GM19395 (cell line): Measurements from ENCODE around the gene RAD51B.

Experiments used
- ATAC-seq: cut with Tn5 transposase; IDR thresholded peaks from one replicate; pipeline ENCODE4 v1.9.1; 2021; ENCODE audit warnings: mild to moderate bottlenecking, moderate library complexity; ENCODE audit not compliant: unreplicated experiment

The RAD51B gene

DNA sequence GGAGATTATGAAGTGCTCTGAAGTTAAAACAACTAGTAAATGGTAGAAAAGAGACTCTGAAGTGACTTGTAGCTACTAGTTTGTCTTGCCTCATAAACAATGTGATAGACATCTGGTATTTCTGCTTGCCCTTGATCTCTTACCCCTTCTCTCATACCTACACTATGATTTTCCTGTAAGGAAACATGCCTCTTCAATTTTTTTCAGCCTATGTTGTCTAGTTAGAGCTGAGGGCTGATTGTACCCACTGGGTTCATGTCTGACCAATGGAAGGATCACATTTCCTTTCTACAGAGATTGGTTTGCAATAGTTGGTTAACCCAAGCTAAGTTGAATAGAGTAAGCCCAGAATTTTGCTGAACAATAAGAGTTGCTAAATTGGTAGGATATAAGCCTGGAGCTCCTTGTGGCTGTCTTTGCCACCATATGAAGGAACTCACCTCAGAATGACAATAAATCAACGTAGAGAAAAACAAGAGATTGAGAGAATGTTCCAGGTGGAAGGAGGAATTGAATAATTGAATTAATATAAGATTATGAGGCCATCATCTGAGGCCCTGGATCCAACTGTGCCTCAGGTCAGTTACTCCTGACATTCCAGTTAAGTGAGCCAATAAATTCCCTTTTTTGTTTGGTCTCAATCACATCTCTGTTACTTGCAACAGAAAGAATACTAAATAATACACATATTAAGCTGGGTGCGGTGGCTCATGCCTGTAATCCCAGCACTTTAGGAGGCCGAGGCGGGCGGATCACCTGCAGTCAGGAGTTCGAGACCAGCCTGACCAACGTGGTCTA, 626.9 kb downstream of the RAD51B start:
- ATAC-seq: no peak

DNA sequence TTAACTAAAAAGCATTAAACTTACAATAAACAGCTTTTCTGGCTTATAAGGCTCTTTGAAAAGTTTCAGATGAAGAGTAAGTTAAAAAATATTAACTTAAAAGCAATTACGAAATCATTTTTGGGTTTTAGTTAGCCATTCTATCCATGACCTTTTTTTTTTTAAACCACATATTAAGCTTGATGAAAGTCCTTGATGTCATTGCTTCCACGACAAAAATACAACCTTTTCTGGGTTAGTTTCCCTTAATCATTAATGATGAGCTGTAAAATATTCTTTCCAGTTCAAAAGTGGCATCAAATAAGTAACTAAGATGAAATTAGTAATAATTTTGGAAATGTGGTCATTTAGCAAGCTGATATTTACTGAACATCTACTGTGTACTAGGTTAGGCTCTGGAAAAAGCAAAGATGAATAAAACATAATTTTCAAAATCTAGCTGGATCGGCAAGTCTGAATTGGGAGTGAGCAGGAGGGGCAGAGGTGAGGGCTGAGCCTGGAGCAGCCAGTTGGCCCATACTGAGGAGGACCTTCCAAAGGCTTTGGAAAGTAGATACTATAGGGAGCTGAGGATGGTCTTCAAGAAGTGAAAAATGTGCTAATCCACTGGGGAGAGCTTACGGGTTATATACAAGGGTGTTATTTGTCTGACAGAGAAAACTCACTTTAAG, 628.1 kb downstream of the RAD51B start:
- ATAC-seq: no peak

DNA sequence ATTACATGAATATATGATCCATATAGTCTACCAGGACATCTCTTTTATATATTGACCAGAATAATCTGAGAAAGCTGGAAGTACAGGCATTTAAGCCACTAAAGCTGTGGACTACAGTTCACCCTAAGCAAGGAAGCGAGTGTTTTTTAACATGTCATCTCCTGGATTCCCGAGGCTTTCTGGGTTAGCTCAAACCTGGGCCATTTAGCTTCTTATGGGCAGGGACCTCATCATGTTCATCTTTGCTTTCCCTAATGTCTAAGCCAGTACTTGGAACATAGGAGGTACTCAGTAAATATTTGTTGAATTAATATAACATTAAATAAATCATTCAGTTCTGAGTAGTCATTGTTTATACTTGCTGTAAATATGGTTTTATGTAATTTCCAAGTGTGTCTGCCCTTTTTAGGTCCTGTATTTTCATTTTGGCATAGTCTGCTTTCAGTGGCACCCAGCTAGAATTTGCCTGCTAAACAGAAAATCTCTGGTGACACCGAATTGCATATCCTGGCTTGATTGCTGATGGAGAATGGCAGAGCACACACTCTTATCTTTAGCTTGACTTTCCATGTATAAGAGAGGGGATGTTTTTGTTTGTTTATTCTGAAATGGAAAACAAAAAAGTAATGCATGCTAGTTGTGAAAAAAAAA, 628.8 kb downstream of the RAD51B start:
- no peak for ATAC-seq

DNA sequence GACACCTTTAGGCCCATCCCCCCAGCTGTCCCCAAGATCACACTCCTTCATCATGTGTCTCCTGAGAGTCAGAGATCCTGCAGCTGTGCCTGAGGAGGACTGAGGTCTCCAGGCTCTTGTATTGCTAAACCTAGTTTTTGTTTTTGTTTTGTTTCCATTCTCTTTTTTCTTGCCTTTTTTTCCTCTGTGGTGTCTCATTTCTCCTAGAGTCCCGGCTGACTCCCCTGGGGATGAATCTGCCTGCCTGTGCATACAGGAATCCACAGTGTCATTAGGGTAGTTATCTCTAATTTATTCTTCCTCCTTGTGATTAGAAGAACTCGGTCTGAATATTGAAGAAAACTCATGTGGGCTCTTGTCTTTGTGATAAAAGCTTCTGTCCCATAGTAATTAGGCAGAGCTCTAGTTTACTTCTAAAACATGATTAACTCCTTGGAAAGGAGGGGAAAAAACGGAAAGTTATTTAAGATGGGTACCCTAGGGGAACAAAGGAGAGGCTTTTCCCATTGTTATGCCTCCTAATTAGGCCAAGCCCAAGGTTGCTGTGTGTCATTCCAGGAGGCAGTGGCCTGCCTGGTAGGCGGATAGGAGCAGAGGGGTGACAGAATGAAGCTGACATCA, 630.1 kb downstream of the RAD51B start:
- ATAC-seq: no peak

DNA sequence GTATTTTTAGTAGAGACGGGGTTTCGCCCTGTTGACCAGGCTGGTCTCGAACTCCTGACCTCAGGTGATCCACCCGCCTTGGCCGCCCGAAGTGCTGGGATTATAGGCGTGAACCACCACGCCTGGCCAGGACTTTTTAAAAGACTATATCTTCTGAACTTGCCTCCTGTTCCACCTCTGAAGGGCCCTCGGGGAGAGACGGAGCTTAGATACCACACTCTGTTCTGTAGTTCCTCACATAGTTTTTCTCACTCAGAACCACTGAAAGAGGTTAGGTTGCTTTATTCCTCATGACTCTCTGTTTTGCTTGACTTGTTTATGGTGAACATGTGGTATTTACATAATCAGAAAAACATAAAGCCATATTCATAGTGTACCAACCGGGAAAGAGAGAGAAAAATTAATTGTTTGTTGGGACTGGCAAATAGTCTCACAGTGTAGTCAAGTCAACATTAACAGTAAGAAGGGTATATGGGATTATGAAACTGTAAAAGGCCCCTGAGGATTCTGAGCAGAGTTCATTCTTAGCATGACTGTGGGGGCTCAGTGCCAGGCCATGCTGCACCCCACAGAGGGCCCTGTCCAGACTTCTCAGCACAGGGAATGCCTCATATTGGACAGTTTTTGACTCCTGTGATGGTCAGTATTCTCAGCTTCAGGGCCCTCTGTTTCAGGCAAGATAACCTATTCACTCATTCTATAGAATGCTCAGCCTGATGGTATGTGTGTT, 631.0 kb downstream of the RAD51B start:
- no peak for ATAC-seq

DNA sequence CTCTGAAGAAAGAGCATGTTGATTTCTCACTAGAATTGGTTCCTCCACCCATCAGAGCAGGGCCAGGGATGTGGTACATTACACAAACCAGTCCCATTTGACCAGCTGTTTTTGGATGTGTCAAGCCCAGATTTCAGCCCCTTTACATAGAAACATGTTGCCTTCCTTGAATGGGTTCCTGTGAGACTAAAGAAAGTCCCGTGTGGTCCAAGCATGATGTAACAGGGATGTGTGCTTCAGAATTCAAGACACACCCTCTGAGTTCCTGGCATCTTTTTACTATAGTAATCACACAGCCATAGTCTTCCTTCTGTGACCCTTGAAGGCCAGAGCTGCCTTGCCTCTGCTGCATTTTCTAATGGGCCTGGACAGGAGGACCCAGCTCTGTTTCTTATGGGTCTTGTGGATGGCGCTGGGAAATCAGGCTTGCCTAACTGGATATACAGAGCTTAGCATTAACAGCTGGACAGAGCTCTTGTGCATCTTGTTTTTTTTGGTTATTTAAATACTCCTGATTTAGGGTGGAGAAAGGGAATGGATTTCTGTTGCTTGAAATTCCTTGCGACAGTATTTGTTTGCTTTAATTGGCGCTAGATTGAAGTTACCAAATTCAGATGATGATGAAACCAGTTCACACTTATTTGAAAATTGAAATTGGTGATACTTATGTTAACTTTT, 632.3 kb downstream of the RAD51B start:
- no peak for ATAC-seq

DNA sequence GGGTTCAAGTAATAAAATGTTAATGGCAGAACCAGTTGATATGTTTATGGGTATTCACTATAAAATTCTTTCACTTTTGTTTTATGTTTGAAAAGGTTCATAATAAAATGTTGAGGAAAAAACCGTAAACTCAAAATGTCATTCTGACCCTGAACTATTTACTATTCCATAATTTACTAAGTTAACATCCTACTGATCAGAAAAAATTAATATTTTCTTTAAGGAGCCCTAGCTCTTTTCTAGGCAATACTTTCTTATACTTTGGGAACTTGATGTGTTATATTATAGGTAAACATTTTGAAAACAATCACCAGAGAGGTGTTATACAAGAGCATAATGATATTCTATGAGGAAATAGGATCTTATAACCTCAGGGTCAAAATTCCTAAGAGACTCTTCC, 638.7 kb downstream of the RAD51B start:
- no peak for ATAC-seq

DNA sequence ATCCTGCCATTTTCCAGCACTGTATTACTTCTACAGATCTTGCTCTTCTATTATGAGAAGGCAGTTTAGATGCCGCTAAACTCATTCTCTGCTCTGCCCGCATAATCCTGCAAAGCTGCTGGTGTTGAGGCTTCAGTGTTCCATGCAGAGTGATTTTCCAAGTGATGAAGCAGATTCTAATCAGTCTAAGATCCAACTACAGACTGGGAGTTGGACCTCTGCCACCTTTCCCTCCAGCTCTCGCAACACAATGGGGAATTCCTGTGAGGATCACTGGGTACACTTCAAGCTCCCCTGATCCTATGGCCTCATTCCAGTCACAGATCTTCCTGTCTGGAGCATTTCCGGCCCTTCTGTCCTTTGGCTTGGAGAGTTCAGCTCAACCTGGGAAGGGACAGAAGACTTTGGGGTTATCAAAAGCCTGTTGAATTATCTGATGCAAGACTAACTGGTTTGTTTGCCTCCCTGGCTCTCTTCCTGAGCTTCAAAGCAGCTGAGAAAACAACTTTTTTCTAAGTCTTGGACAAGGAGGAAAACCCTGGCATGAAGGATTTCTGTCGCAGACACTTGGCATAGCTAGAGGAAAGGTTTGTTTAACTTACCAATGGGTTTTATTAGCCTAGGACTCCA, 639.4 kb downstream of the RAD51B start:
- no peak for ATAC-seq

DNA sequence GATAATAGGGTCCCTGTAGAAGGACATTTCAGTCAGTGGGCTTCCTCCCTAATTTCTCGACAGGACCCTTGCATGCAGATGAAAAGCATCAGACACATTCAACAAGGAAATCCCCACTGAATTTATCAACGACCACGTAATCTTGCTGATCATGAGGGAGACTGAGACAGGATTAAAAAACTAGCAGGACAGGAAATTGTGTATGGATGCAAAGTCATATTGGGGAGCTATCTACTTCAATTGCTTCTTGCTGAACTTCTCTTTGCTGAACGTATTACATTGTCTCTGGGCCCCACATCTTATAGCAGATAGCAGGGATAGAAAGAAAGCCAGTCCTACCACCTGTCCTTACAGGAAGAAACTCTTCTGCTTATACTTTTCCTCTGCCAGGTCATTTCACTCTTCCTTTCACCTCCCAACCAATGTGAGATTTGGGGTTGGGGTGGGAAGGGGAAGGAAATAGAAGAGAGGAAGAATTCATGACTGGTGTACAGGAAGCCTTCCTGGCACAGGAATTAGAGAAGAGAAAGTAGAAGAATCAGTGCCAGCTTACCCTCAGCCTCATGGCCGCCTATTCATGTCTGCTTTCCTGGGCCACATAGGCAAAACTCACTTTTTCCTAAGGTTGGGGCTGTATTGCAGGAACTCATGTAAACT, 640.0 kb downstream of the RAD51B start:
- ATAC-seq: no peak

DNA sequence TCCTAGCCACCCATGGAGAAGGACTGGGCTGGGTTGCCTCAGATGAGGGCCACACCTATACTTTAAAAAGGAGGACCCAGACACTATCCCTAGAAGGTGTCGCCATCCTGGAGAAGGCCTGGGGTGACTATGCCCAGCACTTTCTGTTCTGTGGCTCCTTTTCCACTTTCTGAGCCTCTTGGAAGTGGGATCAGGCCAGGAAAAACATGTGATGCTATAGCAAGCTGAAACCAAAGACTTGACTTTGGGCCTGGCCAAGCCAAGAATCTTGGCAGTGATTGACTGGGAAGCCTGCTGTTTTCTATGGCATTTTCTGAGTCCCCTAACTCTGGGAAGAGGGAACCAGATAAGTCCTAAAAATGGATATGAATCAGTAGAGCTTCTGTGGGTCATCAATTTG, 641.0 kb downstream of the RAD51B start:
- ATAC-seq: no peak

DNA sequence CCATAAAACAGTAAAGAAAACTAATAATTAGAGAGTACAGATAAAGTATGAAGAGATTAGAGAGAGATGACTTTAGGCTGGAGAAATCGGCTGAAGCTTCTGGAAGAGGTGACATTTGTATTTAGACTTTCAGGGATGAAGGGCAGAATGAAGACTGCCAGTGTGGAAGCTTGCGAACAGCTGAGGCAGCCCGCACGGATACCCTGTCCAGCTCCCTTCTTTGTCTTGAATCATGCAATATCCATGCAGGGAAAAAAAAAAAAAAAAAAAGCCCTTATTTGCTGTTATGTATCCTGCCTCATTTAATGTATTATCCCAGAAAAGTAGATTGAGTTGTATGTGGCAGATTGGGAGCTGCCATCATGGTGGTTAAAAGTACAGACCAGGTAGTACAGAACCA, 641.5 kb downstream of the RAD51B start:
- no peak for ATAC-seq

DNA sequence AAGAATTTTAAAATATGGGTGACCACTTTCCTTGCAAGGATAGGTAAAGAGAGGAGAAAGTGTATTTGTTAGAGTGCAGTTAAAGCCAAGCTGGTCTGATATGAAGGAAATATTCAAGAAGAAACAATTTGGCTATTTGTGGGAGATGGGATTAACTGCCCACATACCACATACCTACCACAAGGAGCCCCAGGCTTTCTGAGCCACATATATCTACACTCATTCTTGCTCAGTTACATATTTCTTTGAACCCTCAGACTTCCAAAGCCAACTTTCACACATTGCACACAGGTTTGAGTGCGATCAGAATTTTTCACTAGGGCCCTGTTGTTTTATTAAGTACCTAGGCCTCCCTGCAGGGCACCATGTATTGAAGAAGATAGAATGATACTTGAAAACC, 643.1 kb downstream of the RAD51B start:
- ATAC-seq: no peak

DNA sequence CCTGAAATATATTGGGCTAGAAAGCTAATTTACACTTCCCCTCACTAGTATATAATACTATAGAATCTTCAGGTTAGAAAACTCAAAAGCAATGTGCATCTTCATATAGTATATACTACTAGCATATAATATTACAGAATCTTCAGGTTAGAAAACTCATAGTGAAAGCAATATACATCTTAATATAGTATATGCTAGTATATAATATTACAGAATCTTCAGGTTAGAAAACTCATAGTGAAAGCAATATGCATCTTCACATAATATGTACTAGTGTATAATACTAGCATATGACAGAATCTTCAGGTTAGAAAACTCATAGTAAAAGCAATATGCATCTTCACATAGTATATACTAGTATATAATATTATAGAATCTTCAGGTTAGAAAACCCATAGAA, 643.7 kb downstream of the RAD51B start:
- ATAC-seq: no peak

DNA sequence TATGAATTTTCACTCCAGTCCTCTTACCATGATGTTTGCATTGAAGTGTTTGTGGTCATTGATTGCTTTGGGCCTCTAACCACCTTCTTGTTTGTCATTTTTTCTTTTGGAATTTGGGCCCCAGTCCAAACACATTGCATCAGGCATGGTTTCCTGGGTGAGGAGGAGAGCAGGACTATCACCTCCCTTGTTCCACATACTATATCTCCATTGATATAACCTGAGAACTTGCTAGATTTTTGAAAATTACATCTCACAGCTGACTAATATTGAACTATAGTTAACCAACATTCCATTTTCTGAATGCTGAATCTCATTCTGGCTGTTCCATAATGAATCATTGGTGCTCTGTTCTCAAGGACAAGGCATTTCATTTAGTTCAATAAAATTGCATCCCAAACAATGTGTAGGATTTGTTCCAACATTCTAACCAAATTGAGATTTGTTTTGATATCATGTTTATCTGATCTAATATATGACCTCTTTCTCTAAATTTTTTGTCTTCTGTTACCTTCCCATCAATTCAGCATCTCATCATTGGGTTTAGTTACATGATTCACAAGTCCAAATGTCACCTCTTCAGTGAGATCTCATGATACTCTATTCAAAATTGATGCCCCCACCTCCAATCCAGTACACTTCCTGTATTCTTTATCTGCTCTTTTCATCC, 644.3 kb downstream of the RAD51B start:
- ATAC-seq: no peak

DNA sequence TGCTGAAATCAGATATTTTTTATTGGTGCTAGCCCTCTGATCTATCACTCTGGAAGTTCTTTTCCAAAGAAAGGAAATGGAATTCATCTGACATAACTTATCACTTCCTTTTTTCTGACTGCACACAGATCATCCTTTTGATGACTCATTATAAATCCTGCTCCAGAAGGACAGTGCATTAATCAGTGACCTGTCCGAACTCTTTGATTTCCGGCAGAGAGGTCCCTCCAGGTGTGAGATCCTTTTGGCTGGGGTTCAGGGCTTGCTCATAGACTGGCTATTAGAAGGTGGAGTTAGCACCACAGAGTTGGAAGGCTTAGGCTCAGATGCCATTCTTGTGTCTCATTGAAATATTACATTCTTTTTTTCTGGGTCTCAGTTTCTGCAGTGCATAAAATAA, 645.1 kb downstream of the RAD51B start:
- ATAC-seq: no peak

DNA sequence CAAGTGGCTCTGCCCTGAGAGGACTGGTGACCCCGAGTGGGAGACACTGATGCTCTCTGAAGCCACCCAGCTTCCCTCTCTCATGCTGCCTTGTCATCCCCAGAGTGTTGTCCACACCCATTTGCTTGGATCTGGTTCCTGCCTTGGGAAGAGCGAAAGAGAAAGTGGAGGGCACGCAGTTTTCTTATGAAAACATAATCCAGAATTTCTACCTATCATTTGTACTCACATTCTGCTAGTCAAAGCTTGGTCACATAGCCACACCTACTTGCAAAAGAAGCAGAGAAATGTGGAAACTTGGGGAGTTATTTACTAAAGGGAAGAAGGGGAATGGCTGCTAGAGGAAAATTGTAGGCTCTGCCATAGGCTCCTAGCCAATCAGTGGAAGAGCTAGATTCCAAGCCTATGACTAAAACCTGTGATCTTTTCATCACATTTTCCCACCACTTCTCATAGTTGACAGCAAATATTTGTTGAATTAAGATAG, 647.0 kb downstream of the RAD51B start:
- ATAC-seq: no peak

DNA sequence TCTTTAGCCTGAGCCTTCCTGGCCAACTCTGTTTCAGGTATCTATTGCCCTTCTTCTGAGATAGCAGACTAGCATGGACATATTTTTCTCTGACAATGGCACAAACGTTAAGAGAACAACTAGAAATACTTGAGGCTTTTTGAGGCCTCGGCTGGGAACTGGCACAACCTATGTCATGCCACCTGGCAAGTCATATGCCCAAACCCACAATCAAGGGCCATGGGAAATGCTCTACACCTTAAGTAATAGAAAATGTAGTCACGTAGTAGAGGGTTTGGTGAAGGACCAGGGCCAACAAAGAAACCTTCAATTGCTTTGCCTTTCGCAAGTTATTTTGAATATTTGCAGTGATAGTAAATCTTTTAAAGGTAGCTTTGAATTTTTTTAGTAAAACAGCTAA, 647.8 kb downstream of the RAD51B start:
- ATAC-seq: no peak

DNA sequence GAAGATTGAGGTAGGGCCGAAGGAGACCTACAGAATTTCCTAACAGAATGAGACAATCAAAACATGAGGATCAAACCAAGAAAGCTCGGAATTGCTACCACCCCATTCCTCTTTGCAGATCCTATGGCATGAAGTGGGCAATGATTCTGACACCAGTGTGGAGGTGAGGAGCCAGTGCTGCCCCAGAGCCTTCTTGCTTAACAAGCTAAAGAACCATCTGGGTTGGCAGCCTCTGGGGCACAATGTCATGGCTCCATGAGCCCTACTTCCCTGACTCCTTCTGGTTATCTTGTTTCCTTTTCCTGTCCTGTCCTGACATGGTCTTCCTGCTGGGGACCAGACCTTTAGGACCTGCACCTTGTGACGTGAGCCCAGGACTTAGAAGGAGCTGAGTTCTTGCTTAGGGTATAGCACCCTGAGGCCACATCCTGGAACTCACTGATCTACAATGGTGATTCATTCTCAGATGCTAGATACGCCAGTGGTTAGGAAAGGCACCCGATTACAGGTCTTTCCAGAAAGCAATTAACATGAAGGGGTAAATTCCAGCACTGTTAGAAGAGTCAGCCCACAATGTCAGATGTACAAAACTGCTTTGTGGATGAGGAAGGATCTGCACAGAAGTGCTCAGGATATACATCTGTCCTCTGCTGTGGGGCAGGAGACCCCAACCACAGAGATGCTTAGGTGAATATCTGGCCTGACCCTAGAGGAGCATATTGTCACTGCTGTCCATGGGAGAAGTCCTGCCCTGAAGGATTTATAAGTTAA, 649.0 kb downstream of the RAD51B start:
- ATAC-seq: no peak
